K562 (cell line): ENCODE results near the gene ACBD5. TPM values are rescaled to one million over a fixed set of nuclear protein-coding genes. Genes with fewer than 3 reads are reported as not detected.
"Not testable (repeated sequence)": the region's sequence is repeated elsewhere in the genome, so short reads cannot be mapped to it uniquely, and the experiment has no call there.

Experiments
- ATAC-seq: fragments of 200-7000 bp; cut with Tn5 transposase; 3 replicates; pipeline ENCODE4 v1.9.1; 2020; ENCODE audit warnings: moderate library complexity
- BruUV-seq: library from RNA; stranded (reverse); fragments of 400-500 nt; replicated peaks from 2 replicates; lab custom pipeline; 2021; lab: Mats Ljungman, UMichigan
- CTCF ChIA-PET: fragments of 300-600 bp; formaldehyde crosslinking; extraction: SDS; loops from one replicate; lab custom pipeline; 2021; ENCODE audit warnings: low intra/inter-chr PET ratio; lab: Yijun Ruan, JAX
- POLR2A ChIA-PET: fragments of 300-600, 350-650 bp; sonication (Branson Sonifier 250); formaldehyde crosslinking; extraction: SDS; loops from one replicate; lab custom pipeline; 2021; ENCODE audit warnings: antibody characterized with exemption, inconsistent platforms; lab: Yijun Ruan, JAX
- DNase-seq, 4 experiments: peaks; one replicate each; pipeline versions ENCODE4 v3.0.0 to v3.0.0-alpha.2; 2011 to 2018; ENCODE audit warnings: low spot score in 3 of 4, mixed read lengths in 3 of 4; ENCODE audit errors: extremely low read depth in 1 of 4
- FAIRE-seq: peaks from 2 replicates; lab custom pipeline; 2011; peaks lifted over from hg19 to GRCh38; lab: Jason Lieb, UNC
- H2AFZ ChIP-seq: 2 replicates; pipeline ENCODE4 v1.6.0; 2011; ENCODE audit warnings: low read depth, low read length, control low read depth, inconsistent platforms
- H3K27ac ChIP-seq: fragments of 200-600 bp; 3 replicates; pipeline ENCODE4 v1.8.0; 2011; ENCODE audit warnings: low read depth, mild to moderate bottlenecking, control low read depth, inconsistent platforms, low read length, moderate library complexity, mixed read lengths; ENCODE audit errors: extremely low read depth
- H3K27me3 ChIP-seq, 2 experiments: fragments of 300-600 bp in 1 of 2; 2 replicates in 1 of 2; 3 replicates in 1 of 2; pipeline versions ENCODE4 v1.6.0 to v1.8.0; 2011; ENCODE audit warnings: inconsistent platforms in 2 of 2, low read length in 2 of 2, mild to moderate bottlenecking in 1 of 2, mixed read lengths in 1 of 2, moderate library complexity in 1 of 2; ENCODE audit not compliant: control insufficient read depth in 2 of 2, insufficient read depth in 2 of 2
- H3K36me3 ChIP-seq: fragments of 300-600 bp; 3 replicates; pipeline ENCODE4 v1.8.0; 2011; ENCODE audit warnings: mild to moderate bottlenecking, low read length, inconsistent platforms; ENCODE audit not compliant: control insufficient read depth, insufficient read depth
- H3K4me1 ChIP-seq, 2 experiments: fragments of 200-600 bp in 1 of 2; replicated peaks in 1 of 2; 2 replicates in 1 of 2; 3 replicates in 1 of 2; pipeline versions ENCODE4 v1.5.1 to v1.8.0; 2011; ENCODE audit warnings: inconsistent platforms in 2 of 2, low read length in 2 of 2, mild to moderate bottlenecking in 1 of 2, mixed read lengths in 1 of 2, moderate library complexity in 1 of 2; ENCODE audit not compliant: control insufficient read depth in 2 of 2, insufficient read depth in 2 of 2
- H3K4me2 ChIP-seq: 2 replicates; pipeline ENCODE4 v1.6.1; 2011; ENCODE audit warnings: low read length, control low read depth, inconsistent platforms, mixed read lengths; ENCODE audit not compliant: insufficient read depth
- H3K4me3 ChIP-seq: fragments of 200-600 bp; sonication (generic), shearing (Covaris generic); 2 replicates; pipeline ENCODE4 v1.5.1; 2016; ENCODE audit warnings: control low read depth, inconsistent platforms
- H3K79me2 ChIP-seq: fragments of 200-600 bp; 3 replicates; pipeline ENCODE4 v1.8.0; 2011; ENCODE audit warnings: low read length, inconsistent platforms; ENCODE audit not compliant: control insufficient read depth, insufficient read depth
- H3K9ac ChIP-seq, 2 experiments: 2 replicates each; pipeline versions ENCODE4 v1.6.0 to v1.6.1; 2011; ENCODE audit warnings: low read depth in 2 of 2, low read length in 2 of 2, control low read depth in 1 of 2, inconsistent platforms in 1 of 2, mild to moderate bottlenecking in 1 of 2, mixed read lengths in 1 of 2; ENCODE audit not compliant: insufficient read depth in 1 of 2
- H3K9me1 ChIP-seq: one replicate; pipeline ENCODE4 v1.6.0; 2011; ENCODE audit warnings: inconsistent platforms, mild to moderate bottlenecking, low read length, moderate library complexity; ENCODE audit not compliant: control insufficient read depth, insufficient read depth
- H3K9me3 ChIP-seq: replicated peaks from 2 replicates; pipeline ENCODE4 v1.5.1; 2011; ENCODE audit warnings: low read depth, low read length, inconsistent platforms; ENCODE audit not compliant: control insufficient read depth, insufficient read depth
- H4K20me1 ChIP-seq: replicated peaks from 2 replicates; pipeline ENCODE4 v1.6.1; 2011; ENCODE audit warnings: low read length, inconsistent platforms, mixed read lengths; ENCODE audit not compliant: control insufficient read depth, insufficient read depth
- KDM1A ChIP-seq, 2 experiments: fragments of 450-650 bp; IDR thresholded peaks; 2 replicates each; pipeline ENCODE4 v1.6.1; 2016; ENCODE audit warnings: mild to moderate bottlenecking in 2 of 2
- LARP7 ChIP-seq: fragments of 450-650 bp; IDR thresholded peaks from 2 replicates; pipeline ENCODE4 v1.6.1; 2016
- WGBS: fragments of 100-300 bp; shearing (Covaris generic); methylation state at CpG from one replicate; pipeline ENCODE4 v1.1.6; 2016; ENCODE audit warnings: low coverage, mixed read lengths; ENCODE audit not compliant: insufficient coverage; ENCODE audit errors: missing lambda C conversion rate; 5-methylcytosine and 5-hydroxymethylcytosine counted together
- in situ Hi-C: fragments of 300-500 bp; cut with MboI; formaldehyde crosslinking; loops from 4 replicates; pipeline ENCODE4 v1.15.0; 2018; ENCODE audit warnings: inconsistent platforms, mixed read lengths
- intact Hi-C: fragments of 100-400 bp; cut with micrococcal nuclease; formaldehyde crosslinking; loops from 2 replicates; pipeline ENCODE4 v1.14.2; 2022
- polyA plus RNA-seq, 8 experiments: library from polyadenylated mRNA; depleted of rRNA in 4 of 8; stranded (reverse) in 5 of 8; unstranded in 3 of 8; fragments of >200 nt; fragmentation: Nextera tagmentation in 2 of 8; fragmentation: Illumina TruSeq in 1 of 8; extraction: Ambion mirVana in 2 of 8; extraction: Trizol in 1 of 8; gene quantifications; 2 replicates each; pipeline versions ENCODE4 v1.2.1 to v1.2.3, GENCODE V29; 2011 to 2014; ENCODE audit warnings: inconsistent platforms in 1 of 8, missing spikeins in 1 of 8
- total RNA-seq, 7 experiments: library from RNA; depleted of rRNA in 6 of 7; stranded (reverse); fragments of >200 nt in 6 of 7; fragmentation: Illumina TruSeq in 2 of 7; extraction: Trizol in 2 of 7; gene quantifications; 2 replicates each; pipeline versions ENCODE4 v1.2.1 to v1.2.3, GENCODE V29; 2011 to 2021; ENCODE audit warnings: low replicate concordance in 1 of 7
- TF ChIP-seq, protein P1 (sequence below): sonication (generic); formaldehyde crosslinking; IDR thresholded peaks from 2 replicates; pipeline ENCODE4 v1.8.1; 2023; ENCODE audit warnings: mild to moderate bottlenecking, missing genetic modification reagents

ACBD5 gene
- total and polyA plus RNA-seq, 9 of the 15 experiments (the other 6 are each of a cell fraction or from before 2014, with no cell fraction given) = 1.5 to 10.3 (median 7.8) TPM

GRCh38 chr10:27156566-27156965 is 84.0 kb downstream of the ACBD5 start:
- intact Hi-C loops = loop anchor here (10.0 kb wide), 1 partner anchor 292 kb away; the partner anchor contains the start of gene ABI1
- peak overlapping the region; percentile 80 to 98; a peak in 3 of 4 replicates for H3K9ac ChIP-seq
- BruUV-seq, H2AFZ ChIP-seq, H3K9me3 ChIP-seq, H3K27me3 ChIP-seq, in situ Hi-C loops, H4K20me1 ChIP-seq, CTCF ChIA-PET, FAIRE-seq, H3K9me1 ChIP-seq, ATAC-seq: not testable (repeated sequence)
- peak in 1 of 4 experiments; percentile 27 for DNase-seq
- 38% methylated on average over 12 of the region's 17 CpGs for WGBS
- peaks cover 7 to 13% of the 10 kb centered on the region in 2 experiments; a peak in 4 of 5 replicates for H3K4me1 ChIP-seq
- H3K4me3 ChIP-seq = peak overlapping the region; percentile 70
- peak; percentile 13; the same call in 1 of the 2 replicates for TF ChIP-seq LARP7
- peak; percentile 22 to 43; a peak in 1 of 4 replicates for TF ChIP-seq KDM1A (IDR thresholded peaks at IDR 0.05)
- TF ChIP-seq, protein P1, sequence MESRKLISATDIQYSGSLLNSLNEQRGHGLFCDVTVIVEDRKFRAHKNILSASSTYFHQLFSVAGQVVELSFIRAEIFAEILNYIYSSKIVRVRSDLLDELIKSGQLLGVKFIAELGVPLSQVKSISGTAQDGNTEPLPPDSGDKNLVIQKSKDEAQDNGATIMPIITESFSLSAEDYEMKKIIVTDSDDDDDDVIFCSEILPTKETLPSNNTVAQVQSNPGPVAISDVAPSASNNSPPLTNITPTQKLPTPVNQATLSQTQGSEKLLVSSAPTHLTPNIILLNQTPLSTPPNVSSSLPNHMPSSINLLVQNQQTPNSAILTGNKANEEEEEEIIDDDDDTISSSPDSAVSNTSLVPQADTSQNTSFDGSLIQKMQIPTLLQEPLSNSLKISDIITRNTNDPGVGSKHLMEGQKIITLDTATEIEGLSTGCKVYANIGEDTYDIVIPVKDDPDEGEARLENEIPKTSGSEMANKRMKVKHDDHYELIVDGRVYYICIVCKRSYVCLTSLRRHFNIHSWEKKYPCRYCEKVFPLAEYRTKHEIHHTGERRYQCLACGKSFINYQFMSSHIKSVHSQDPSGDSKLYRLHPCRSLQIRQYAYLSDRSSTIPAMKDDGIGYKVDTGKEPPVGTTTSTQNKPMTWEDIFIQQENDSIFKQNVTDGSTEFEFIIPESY (CRISPR knock-in tag) = 0 out of 2 replicates have a peak, but pooled peaks have one; percentile 26
- H3K27ac ChIP-seq = peak overlapping the region; percentile 98; the same call in 1 of the 3 replicates
- H3K36me3 ChIP-seq = peaks cover 47% of the 10 kb centered on the region
- H3K79me2 ChIP-seq = peaks cover 76% of the 10 kb centered on the region
- POLR2A ChIA-PET = interaction anchor here (0.9 to 1.6 kb wide), 2 partner anchors 9 to 14 kb away, joined by 4 to 5 read pairs; no protein-coding TSS in a partner anchor
- H3K4me2 ChIP-seq = peak overlapping the region; percentile 97
